Neural progenitor cell (in vitro differentiated cells): ENCODE measurements around the gene CNOT8.

Experiments used
- EZH2 ChIP-seq: fragments of 200-600 bp; sonication (generic); IDR thresholded peaks from 2 replicates; pipeline ENCODE4 v1.6.1; 2017; ENCODE audit warnings: antibody characterized with exemption, mild to moderate bottlenecking, moderate library complexity
- EZH2phosphoT487 ChIP-seq: fragments of 200-600 bp; sonication (generic); IDR thresholded peaks from 2 replicates; pipeline ENCODE4 v1.6.1; 2017; ENCODE audit warnings: antibody characterized with exemption
- TF ChIP-seq, protein P1 (sequence below): fragments of 200-600 bp; sonication (generic); IDR thresholded peaks from 2 replicates; pipeline ENCODE4 v1.5.1; 2017; ENCODE audit warnings: antibody characterized with exemption, mild to moderate bottlenecking

GRCh38 chr5:154901276-154901675, 42.8 kb downstream of the CNOT8 start:
- TF ChIP-seq, protein P1, sequence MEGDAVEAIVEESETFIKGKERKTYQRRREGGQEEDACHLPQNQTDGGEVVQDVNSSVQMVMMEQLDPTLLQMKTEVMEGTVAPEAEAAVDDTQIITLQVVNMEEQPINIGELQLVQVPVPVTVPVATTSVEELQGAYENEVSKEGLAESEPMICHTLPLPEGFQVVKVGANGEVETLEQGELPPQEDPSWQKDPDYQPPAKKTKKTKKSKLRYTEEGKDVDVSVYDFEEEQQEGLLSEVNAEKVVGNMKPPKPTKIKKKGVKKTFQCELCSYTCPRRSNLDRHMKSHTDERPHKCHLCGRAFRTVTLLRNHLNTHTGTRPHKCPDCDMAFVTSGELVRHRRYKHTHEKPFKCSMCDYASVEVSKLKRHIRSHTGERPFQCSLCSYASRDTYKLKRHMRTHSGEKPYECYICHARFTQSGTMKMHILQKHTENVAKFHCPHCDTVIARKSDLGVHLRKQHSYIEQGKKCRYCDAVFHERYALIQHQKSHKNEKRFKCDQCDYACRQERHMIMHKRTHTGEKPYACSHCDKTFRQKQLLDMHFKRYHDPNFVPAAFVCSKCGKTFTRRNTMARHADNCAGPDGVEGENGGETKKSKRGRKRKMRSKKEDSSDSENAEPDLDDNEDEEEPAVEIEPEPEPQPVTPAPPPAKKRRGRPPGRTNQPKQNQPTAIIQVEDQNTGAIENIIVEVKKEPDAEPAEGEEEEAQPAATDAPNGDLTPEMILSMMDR = no peak
- no peak for TF ChIP-seq EZH2
- no peak for TF ChIP-seq EZH2phosphoT487
